ENCODE measurements around the gene STK24. TPM values are rescaled to one million over a fixed set of nuclear protein-coding genes. Genes with fewer than 3 reads are reported as not detected.

The STK24 gene
- total and polyA plus RNA-seq, 10 of the 15 experiments (the other 5 are each of a cell fraction or from before 2014, with no cell fraction given): 7.5 to 115 (median 52.9) TPM

DNA sequence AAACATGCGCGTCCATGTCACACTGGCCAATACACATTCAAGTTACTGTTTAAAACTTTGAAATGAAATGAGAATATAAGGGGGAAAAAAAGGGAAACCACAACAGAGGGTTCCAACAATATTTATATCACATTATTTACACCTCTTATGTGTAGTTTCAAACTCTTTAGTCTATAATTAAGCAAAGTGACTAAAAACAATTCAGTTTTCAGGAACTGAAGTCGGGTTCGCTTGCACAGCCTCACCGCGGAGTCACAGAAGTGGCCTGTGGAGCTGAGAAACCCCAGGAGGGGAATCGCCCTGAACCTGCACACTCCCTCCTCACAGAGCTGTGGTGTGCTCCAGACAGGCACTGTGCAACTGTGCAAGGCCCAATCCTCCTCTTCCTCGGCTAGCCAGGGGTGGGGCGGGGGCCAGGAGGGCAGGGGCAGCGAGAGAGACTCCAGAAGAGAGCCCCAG, 75.9 kb downstream of the STK24 start (continued):
- TF ChIP-seq RUNX3 (IDR thresholded peaks at IDR 0.05; ENCODE audit: low read length): peak; percentile 96
- TF ChIP-seq ZNF592 (IDR thresholded peaks at IDR 0.05): no peak
- no peak for TF ChIP-seq RBBP5 (conservative IDR thresholded peaks at IDR 0.05)
- TF ChIP-seq, protein P1, sequence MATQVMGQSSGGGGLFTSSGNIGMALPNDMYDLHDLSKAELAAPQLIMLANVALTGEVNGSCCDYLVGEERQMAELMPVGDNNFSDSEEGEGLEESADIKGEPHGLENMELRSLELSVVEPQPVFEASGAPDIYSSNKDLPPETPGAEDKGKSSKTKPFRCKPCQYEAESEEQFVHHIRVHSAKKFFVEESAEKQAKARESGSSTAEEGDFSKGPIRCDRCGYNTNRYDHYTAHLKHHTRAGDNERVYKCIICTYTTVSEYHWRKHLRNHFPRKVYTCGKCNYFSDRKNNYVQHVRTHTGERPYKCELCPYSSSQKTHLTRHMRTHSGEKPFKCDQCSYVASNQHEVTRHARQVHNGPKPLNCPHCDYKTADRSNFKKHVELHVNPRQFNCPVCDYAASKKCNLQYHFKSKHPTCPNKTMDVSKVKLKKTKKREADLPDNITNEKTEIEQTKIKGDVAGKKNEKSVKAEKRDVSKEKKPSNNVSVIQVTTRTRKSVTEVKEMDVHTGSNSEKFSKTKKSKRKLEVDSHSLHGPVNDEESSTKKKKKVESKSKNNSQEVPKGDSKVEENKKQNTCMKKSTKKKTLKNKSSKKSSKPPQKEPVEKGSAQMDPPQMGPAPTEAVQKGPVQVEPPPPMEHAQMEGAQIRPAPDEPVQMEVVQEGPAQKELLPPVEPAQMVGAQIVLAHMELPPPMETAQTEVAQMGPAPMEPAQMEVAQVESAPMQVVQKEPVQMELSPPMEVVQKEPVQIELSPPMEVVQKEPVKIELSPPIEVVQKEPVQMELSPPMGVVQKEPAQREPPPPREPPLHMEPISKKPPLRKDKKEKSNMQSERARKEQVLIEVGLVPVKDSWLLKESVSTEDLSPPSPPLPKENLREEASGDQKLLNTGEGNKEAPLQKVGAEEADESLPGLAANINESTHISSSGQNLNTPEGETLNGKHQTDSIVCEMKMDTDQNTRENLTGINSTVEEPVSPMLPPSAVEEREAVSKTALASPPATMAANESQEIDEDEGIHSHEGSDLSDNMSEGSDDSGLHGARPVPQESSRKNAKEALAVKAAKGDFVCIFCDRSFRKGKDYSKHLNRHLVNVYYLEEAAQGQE (IDR thresholded peaks at IDR 0.05; ENCODE audit: low read depth, low read length): no peak
- no peak for TF ChIP-seq HCFC1 (IDR thresholded peaks at IDR 0.05; ENCODE audit: low read length)
- TF ChIP-seq SRF (IDR thresholded peaks at IDR 0.05; ENCODE audit: low read depth in 2 of 2, low read length in 2 of 2): no peak
- no peak for TF ChIP-seq RFX5 (IDR thresholded peaks at IDR 0.05; ENCODE audit: low read depth, low read length)
- peak; percentile 94 for TF ChIP-seq BCL11A (IDR thresholded peaks at IDR 0.05; ENCODE audit: low read depth, low read length)
- no peak for TF ChIP-seq HDGF (IDR thresholded peaks at IDR 0.05)
- no peak for TF ChIP-seq HDAC6 (IDR thresholded peaks at IDR 0.05; ENCODE audit: unreplicated experiment)
- peak; percentile 86 for TF ChIP-seq NR2F1 (conservative IDR thresholded peaks at IDR 0.05)
- no peak for TF ChIP-seq CBX3 (IDR thresholded peaks at IDR 0.05; ENCODE audit: borderline replicate concordance, low read depth)
- no peak for TF ChIP-seq IRF5 (IDR thresholded peaks at IDR 0.05; ENCODE audit: borderline replicate concordance)
- TF ChIP-seq TARDBP (IDR thresholded peaks at IDR 0.05; ENCODE audit: borderline replicate concordance): no peak
- TF ChIP-seq ETV6 (conservative IDR thresholded peaks at IDR 0.05 in 1 of 2, IDR thresholded peaks at IDR 0.05 in 1 of 2; ENCODE audit: borderline replicate concordance in 1 of 2, low read depth in 1 of 2): peak in 1 of 2 experiments; percentile 53; a peak in 1 of 4 replicates
- no peak; the same call in 1 of the 2 replicates for TF ChIP-seq SMC3 (IDR thresholded peaks at IDR 0.05; ENCODE audit: borderline replicate concordance, low read length)
- peak; percentile 85 for TF ChIP-seq RELA (IDR thresholded peaks at IDR 0.05; ENCODE audit: borderline replicate concordance, partially characterized antibody)
